ENCODE results near the gene IPPK.
A peak's percentile ranks its signal among the peaks of the same experiment; 100 is the strongest.
"Not testable (repeated sequence)": the region's sequence is repeated elsewhere in the genome, so short reads cannot be mapped to it uniquely, and the experiment has no call there.

The IPPK gene

GRCh38 chr9:92598382-92598781 lies 71.5 kb downstream of the IPPK start:
- Histone ChIP-seq H3K79me2 (ENCODE audit: control insufficient read depth, insufficient read depth, low read length, unreplicated experiment) (no peaks in the 10 kb centered on the region), H3K4me3 (ENCODE audit: low read depth, low read length) (no peak overlapping the region), H2AFZ (ENCODE audit: low read length, unreplicated experiment) (no peak overlapping the region), H3K27ac (ENCODE audit: low read depth, low read length) (no peak overlapping the region), H3K4me1 (ENCODE audit: control insufficient read depth, insufficient read depth, low read length, unreplicated experiment) (peaks cover 10% of the 10 kb centered on the region), H3K36me3 (ENCODE audit: insufficient read depth, low read length) (no peaks in the 10 kb centered on the region), H3K27me3 (ENCODE audit: insufficient read depth, low read length) (no peaks in the 10 kb centered on the region)

DNA sequence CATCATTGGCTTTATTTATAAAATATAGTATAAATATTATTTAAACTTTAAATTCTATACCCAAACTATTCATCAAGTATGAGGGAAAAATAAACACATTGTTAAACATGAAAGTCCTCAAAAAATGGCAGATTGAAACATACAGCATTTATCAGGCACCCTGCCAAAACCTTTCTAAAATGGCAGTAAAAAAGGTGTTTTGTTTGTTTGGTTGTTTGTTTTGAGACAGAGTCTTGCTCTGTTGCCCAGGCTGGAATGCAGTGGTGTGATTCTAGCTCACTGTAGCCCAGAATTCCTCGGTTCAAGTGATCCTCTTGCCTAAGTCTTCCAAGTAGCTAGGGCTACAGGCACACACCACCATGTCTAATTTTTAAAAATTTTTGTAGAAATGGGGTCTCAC lies 74.0 kb downstream of the IPPK start:
- Histone ChIP-seq H2AFZ (ENCODE audit: low read length, unreplicated experiment) (no peak overlapping the region), H3K36me3 (ENCODE audit: insufficient read depth, low read length) (no peaks in the 10 kb centered on the region), H3K79me2 (ENCODE audit: control insufficient read depth, insufficient read depth, low read length, unreplicated experiment) (no peaks in the 10 kb centered on the region)

GRCh38 chr9:92595075-92595474 lies 74.9 kb downstream of the IPPK start:
- H3K4me1 ChIP-seq (ENCODE audit: control insufficient read depth, insufficient read depth, low read length, unreplicated experiment); H3K4me3 ChIP-seq (ENCODE audit: low read depth, low read length); H3K27me3 ChIP-seq (ENCODE audit: insufficient read depth, low read length); H3K27ac ChIP-seq (ENCODE audit: low read depth, low read length); H2AFZ ChIP-seq (ENCODE audit: low read length, unreplicated experiment); H3K79me2 ChIP-seq (ENCODE audit: control insufficient read depth, insufficient read depth, low read length, unreplicated experiment); H3K36me3 ChIP-seq (ENCODE audit: insufficient read depth, low read length): not testable (repeated sequence)

More for the DNA sequence above, 74.0 kb downstream of the IPPK start:
- Histone ChIP-seq H3K4me3 (ENCODE audit: low read depth, low read length) (no peak overlapping the region), H3K27me3 (ENCODE audit: insufficient read depth, low read length) (no peaks in the 10 kb centered on the region), H3K4me1 (ENCODE audit: control insufficient read depth, insufficient read depth, low read length, unreplicated experiment) (peaks cover 7% of the 10 kb centered on the region), H3K27ac (ENCODE audit: low read depth, low read length) (no peak overlapping the region)

DNA sequence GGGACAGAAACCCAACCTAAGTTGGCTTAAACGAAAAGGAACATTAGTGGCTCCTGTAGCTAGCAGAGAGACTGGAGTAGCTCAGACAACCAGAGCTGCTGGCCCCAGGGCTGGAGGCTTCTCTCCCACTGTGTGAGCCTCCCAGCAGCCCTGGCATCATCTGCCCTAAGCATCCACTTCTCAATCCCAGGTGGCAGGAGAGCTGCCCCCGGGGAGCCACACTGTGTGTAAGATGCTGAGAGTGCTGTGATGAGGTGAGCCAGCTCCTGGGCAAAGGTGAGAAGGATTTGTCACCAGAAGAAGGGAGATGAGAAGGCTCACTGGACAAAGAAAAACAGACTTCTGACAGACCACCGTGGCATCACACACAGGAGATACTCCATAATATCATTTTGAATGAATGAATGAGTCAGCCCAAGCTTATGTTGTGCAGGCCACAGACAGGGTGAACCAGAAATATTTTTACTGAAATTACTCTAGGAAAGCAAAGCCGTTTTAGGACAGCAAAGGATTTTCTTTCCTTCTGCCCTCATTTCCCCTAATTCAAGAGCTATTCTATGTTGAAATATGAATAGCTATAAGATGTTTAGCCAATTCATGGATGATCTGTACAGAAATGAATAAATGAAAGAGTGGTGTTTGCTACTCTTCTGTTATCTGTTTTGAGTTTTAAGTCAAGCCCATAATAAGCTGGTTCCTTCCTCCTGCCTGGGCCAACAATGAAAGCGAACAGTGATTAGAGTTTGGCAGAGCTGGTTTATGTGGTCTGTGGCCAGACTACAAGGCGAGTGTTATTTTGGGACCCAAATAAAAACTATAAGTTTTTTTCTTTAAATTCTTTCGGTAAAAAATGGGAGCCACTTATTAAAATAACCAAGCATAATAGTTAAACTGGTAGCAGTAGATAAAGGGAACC lies 76.7 kb downstream of the IPPK start:
- H3K36me3 ChIP-seq (ENCODE audit: insufficient read depth, low read length): no peaks in the 10 kb centered on the region
- no peak overlapping the region for H3K4me3 ChIP-seq (ENCODE audit: low read depth, low read length)
- no peaks in the 10 kb centered on the region for H3K79me2 ChIP-seq (ENCODE audit: control insufficient read depth, insufficient read depth, low read length, unreplicated experiment)
- no peak overlapping the region for H2AFZ ChIP-seq (ENCODE audit: low read length, unreplicated experiment)
- H3K27ac ChIP-seq (ENCODE audit: low read depth, low read length): no peak overlapping the region
- H3K4me1 ChIP-seq (ENCODE audit: control insufficient read depth, insufficient read depth, low read length, unreplicated experiment): peaks cover 6% of the 10 kb centered on the region
- no peaks in the 10 kb centered on the region for H3K27me3 ChIP-seq (ENCODE audit: insufficient read depth, low read length)

DNA sequence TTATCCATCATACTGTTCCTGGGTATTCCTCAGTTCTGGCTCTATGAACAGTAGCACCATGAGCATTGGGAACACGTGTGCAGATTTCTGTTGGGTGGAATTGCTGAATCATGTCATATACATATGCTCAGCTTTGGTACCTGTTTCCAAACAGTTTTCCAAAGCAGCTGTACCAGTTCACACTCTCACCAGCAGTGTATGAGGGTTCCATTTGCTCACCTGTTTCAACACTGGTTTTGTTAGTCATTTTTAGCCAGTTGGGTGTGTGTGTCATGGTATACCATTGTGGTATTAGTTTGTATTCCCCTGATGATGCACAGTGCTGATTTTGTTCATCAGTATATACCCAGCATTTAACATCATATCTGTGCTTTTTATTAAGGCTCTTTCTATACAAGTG lies 77.4 kb downstream of the IPPK start:
- H3K4me3 ChIP-seq (ENCODE audit: low read depth, low read length): no peak overlapping the region
- H2AFZ ChIP-seq (ENCODE audit: low read length, unreplicated experiment): no peak overlapping the region
- H3K4me1 ChIP-seq (ENCODE audit: control insufficient read depth, insufficient read depth, low read length, unreplicated experiment): peaks cover 6% of the 10 kb centered on the region
- H3K27me3 ChIP-seq (ENCODE audit: insufficient read depth, low read length): no peaks in the 10 kb centered on the region
- H3K27ac ChIP-seq (ENCODE audit: low read depth, low read length): no peak overlapping the region
- H3K36me3 ChIP-seq (ENCODE audit: insufficient read depth, low read length): no peaks in the 10 kb centered on the region
- H3K79me2 ChIP-seq (ENCODE audit: control insufficient read depth, insufficient read depth, low read length, unreplicated experiment): no peaks in the 10 kb centered on the region

DNA sequence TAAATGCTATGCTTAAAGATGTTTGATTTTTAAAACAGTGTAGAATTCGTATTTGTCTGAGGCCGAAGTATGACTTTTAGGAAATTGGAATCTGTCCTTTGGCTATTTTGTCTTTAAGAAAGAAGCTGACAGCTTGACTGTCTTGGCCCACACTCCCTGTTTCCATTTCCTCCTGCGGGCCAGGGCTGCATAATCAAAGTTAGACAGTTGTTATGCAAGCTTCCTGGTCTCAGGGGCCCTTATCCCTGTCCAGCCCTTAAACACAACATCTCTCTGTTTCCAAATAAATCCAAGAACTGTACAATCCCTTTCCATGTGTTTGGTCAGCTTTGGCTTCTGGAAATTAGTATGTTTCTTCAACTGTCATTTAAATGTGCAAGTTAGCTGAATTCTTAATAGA lies 79.6 kb downstream of the IPPK start:
- Histone ChIP-seq H3K27me3 (ENCODE audit: insufficient read depth, low read length) (no peaks in the 10 kb centered on the region), H3K4me3 (ENCODE audit: low read depth, low read length) (no peak overlapping the region), H3K27ac (ENCODE audit: low read depth, low read length) (no peak overlapping the region), H3K36me3 (ENCODE audit: insufficient read depth, low read length) (no peaks in the 10 kb centered on the region), H3K4me1 (ENCODE audit: control insufficient read depth, insufficient read depth, low read length, unreplicated experiment) (peaks cover 6% of the 10 kb centered on the region), H2AFZ (ENCODE audit: low read length, unreplicated experiment) (peak overlapping the region; percentile 64), H3K79me2 (ENCODE audit: control insufficient read depth, insufficient read depth, low read length, unreplicated experiment) (no peaks in the 10 kb centered on the region)

- Histone ChIP-seq H3K79me2 (ENCODE audit: control insufficient read depth, insufficient read depth, low read length, unreplicated experiment) (no peaks in the 10 kb centered on the region), H3K4me3 (ENCODE audit: low read depth, low read length) (no peak overlapping the region), H3K27me3 (ENCODE audit: insufficient read depth, low read length) (no peaks in the 10 kb centered on the region), H3K4me1 (ENCODE audit: control insufficient read depth, insufficient read depth, low read length, unreplicated experiment) (peaks cover 6% of the 10 kb centered on the region), H3K27ac (ENCODE audit: low read depth, low read length) (no peak overlapping the region), H2AFZ (ENCODE audit: low read length, unreplicated experiment) (peak overlapping the region; percentile 64), H3K36me3 (ENCODE audit: insufficient read depth, low read length) (no peaks in the 10 kb centered on the region)
Observed at GRCh38 chr9:92589923-92590322, 80.0 kb downstream of the IPPK start.

DNA sequence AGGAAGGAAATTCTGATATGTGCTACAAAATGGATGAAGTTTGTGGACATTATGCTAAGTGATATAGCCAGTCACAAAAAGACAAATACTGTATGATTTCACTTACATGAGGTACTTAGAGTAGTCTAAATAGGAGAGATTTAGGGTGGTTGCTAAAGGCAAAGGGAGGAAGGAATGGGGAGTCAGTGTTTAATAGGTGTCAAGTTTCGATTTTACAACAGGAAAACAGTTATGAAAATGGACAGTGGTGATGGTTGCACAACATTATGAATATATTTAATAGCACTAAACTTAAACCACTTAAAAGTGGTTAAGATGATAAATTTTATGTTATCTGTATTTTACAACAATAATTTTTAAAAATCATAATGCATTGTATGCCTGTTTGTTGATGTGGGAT lies 93.8 kb downstream of the IPPK start:
- no peak overlapping the region for H3K27ac ChIP-seq (ENCODE audit: low read depth, low read length)
- H3K4me1 ChIP-seq (ENCODE audit: control insufficient read depth, insufficient read depth, low read length, unreplicated experiment): no peaks in the 10 kb centered on the region
- H3K4me3 ChIP-seq (ENCODE audit: low read depth, low read length): no peak overlapping the region
- H3K79me2 ChIP-seq (ENCODE audit: control insufficient read depth, insufficient read depth, low read length, unreplicated experiment): no peaks in the 10 kb centered on the region
- no peaks in the 10 kb centered on the region for H3K27me3 ChIP-seq (ENCODE audit: insufficient read depth, low read length)
- no peak overlapping the region for H2AFZ ChIP-seq (ENCODE audit: low read length, unreplicated experiment)
- H3K36me3 ChIP-seq (ENCODE audit: insufficient read depth, low read length): no peaks in the 10 kb centered on the region

DNA sequence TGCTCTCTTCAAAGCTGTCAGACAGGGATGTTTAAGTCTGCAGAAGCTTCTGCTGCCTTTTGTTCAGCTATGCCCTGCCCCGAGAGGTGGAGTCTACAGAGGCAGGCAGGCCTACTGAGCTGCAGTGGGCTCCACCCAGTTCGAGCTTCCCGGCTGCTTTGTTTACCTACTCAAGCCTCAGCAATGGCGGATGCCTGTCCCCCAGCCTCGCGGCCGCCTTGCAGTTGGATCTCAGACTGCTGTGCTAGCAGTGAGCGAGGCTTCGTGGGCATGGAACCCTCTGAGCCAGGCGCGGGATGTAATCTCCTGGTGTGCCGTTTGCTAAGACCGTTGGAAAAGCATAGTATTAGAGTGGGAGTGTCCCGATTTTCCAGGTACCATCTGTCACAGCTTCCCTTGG lies 96.3 kb downstream of the IPPK start:
- not testable (repeated sequence) for H3K4me3 ChIP-seq (ENCODE audit: low read depth, low read length); H3K79me2 ChIP-seq (ENCODE audit: control insufficient read depth, insufficient read depth, low read length, unreplicated experiment); H3K4me1 ChIP-seq (ENCODE audit: control insufficient read depth, insufficient read depth, low read length, unreplicated experiment); H3K27ac ChIP-seq (ENCODE audit: low read depth, low read length); H3K36me3 ChIP-seq (ENCODE audit: insufficient read depth, low read length); H3K27me3 ChIP-seq (ENCODE audit: insufficient read depth, low read length); H2AFZ ChIP-seq (ENCODE audit: low read length, unreplicated experiment)

- H3K4me1 ChIP-seq (ENCODE audit: control insufficient read depth, insufficient read depth, low read length, unreplicated experiment); H2AFZ ChIP-seq (ENCODE audit: low read length, unreplicated experiment); H3K27me3 ChIP-seq (ENCODE audit: insufficient read depth, low read length); H3K36me3 ChIP-seq (ENCODE audit: insufficient read depth, low read length); H3K27ac ChIP-seq (ENCODE audit: low read depth, low read length); H3K4me3 ChIP-seq (ENCODE audit: low read depth, low read length); H3K79me2 ChIP-seq (ENCODE audit: control insufficient read depth, insufficient read depth, low read length, unreplicated experiment): not testable (repeated sequence)
Observed at GRCh38 chr9:92571871-92572270, 98.1 kb downstream of the IPPK start.

DNA sequence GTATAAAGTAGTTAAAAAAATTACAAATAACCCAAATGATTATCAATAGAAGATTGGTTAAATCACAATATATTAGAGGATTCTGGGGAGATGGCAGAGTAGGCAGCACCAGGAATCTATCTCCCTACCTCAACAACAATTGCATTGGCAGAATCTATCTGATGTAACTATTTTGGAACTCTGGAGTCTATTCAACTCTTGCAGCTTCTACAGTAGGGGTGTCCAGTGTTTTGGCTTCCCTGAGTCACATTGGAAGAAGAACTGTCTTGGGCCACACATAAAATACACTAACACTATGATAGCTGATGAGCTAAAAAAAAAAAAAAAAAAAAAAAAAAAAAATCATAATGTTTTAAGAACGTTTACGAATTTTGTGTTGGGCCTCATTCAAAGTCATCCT lies 104.9 kb downstream of the IPPK start:
- Histone ChIP-seq H2AFZ (ENCODE audit: low read length, unreplicated experiment) (no peak overlapping the region), H3K79me2 (ENCODE audit: control insufficient read depth, insufficient read depth, low read length, unreplicated experiment) (no peaks in the 10 kb centered on the region), H3K4me1 (ENCODE audit: control insufficient read depth, insufficient read depth, low read length, unreplicated experiment) (no peaks in the 10 kb centered on the region), H3K27ac (ENCODE audit: low read depth, low read length) (no peak overlapping the region), H3K36me3 (ENCODE audit: insufficient read depth, low read length) (no peaks in the 10 kb centered on the region), H3K27me3 (ENCODE audit: insufficient read depth, low read length) (no peaks in the 10 kb centered on the region), H3K4me3 (ENCODE audit: low read depth, low read length) (no peak overlapping the region)
